Kidney (tissue), 14 donors: Measurements from ENCODE around the gene RAI1. TPM values are rescaled to one million over a fixed set of nuclear protein-coding genes. Genes with fewer than 3 reads are reported as not detected.

ENCODE experiments used
- DNase-seq, 5 donors: peaks; one replicate each; pipeline ENCODE4 v3.0.0-alpha.2; 2013 to 2020
- FAIRE-seq: peaks from 2 replicates; lab custom pipeline; 2012; peaks lifted over from hg19 to GRCh38; lab: Jason Lieb, UNC
- H3K27ac ChIP-seq, 2 donors: one replicate each; pipeline ENCODE4 v1.7.0; 2013; ENCODE audit warnings: low read depth in 2 of 2, low read length in 2 of 2, inconsistent platforms in 1 of 2
- H3K27me3 ChIP-seq: one replicate; pipeline ENCODE4 v1.7.1; 2013; ENCODE audit warnings: low read length, inconsistent platforms; ENCODE audit not compliant: control insufficient read depth, insufficient read depth
- H3K36me3 ChIP-seq, 3 donors: one replicate each; pipeline versions ENCODE4 v1.7.0 to v1.7.1; 2013; ENCODE audit warnings: low read length in 3 of 3, control low read depth in 1 of 3, inconsistent platforms in 1 of 3; ENCODE audit not compliant: insufficient read depth in 3 of 3, control insufficient read depth in 2 of 3
- H3K4me1 ChIP-seq, 3 donors: one replicate each; pipeline versions ENCODE4 v1.7.0 to v1.7.1; 2013; ENCODE audit warnings: low read length in 3 of 3, inconsistent platforms in 1 of 3, low read depth in 1 of 3; ENCODE audit not compliant: control insufficient read depth in 2 of 3, insufficient read depth in 2 of 3
- H3K4me3 ChIP-seq, 3 donors: one replicate each; pipeline versions ENCODE4 v1.7.0 to v1.8.1; 2013; ENCODE audit warnings: low read length in 3 of 3, control low read depth in 1 of 3, inconsistent platforms in 1 of 3
- H3K9ac ChIP-seq, 3 donors: one replicate each; pipeline versions ENCODE4 v1.7.0 to v1.7.1; 2013; ENCODE audit warnings: low read length in 3 of 3, control low read depth in 1 of 3, inconsistent platforms in 1 of 3
- H3K9me3 ChIP-seq, 3 donors: one replicate each; pipeline versions ENCODE4 v1.7.0 to v1.7.1; 2013; ENCODE audit warnings: low read length in 3 of 3, control low read depth in 1 of 3, inconsistent platforms in 1 of 3; ENCODE audit not compliant: control insufficient read depth in 2 of 3, insufficient read depth in 1 of 3
- CTCF ChIP-seq: IDR thresholded peaks from 3 replicates; pipeline ENCODE4 v1.5.1; 2012; ENCODE audit warnings: mild to moderate bottlenecking, moderate library complexity, borderline replicate concordance; ENCODE audit not compliant: insufficient read depth; ENCODE audit errors: extremely low read depth
- intact Hi-C: fragments of 100-400 bp; cut with DNase I; formaldehyde crosslinking; loops from one replicate; pipeline ENCODE4 v1.11.1; 2022
- polyA plus RNA-seq: library from polyadenylated mRNA; stranded (reverse); fragments of 350-450 nt; fragmentation: Illumina TruSeq; extraction: RNeasy Lipid Tissue Mini Kit (QIAGEN cat#74804); gene quantifications from one replicate; pipeline ENCODE4 v1.2.3, GENCODE V29; 2014; ENCODE audit warnings: low read depth, low replicate concordance; ENCODE audit not compliant: insufficient read depth
- total RNA-seq: library from RNA; stranded (reverse); fragmentation: NEBNext Ultra II Directional; extraction: Animal tissue kit (Norgen Biotek cat#: 25700); gene quantifications from one replicate; pipeline ENCODE4 v1.2.1, GENCODE V29; 2021
- donor health status: control.
- donor health status: control.
- donor health status: control.
- donor health status: control.
- donor health status: control.
- donor health status: DM: yes; HTN: yes; CAD: no.
- donor health status: Normal renal cell carcinoma (clear cell type).

The RAI1 gene
- total and polyA plus RNA-seq, 2 donors from 2014 or later = 6.7 to 50.5 TPM

GRCh38 chr17:17725011-17725751, 43.9 kb downstream of the RAI1 start:
- H3K4me3 ChIP-seq = peak overlapping the region in 1 of 3 donors; percentile 36
- H3K36me3 ChIP-seq = no peaks in the 10 kb centered on the region
- no peak overlapping the region for H3K9ac ChIP-seq
- FAIRE-seq (no peak), DNase-seq (peak in 4 of 5 donors; percentile 87 to 89 (median 88))
- TF ChIP-seq CTCF = no peak
- peaks cover 0 to 16% (median 9%) of the 10 kb centered on the region in 3 donors for H3K4me1 ChIP-seq
- no peaks in the 10 kb centered on the region for H3K9me3 ChIP-seq
- H3K27ac ChIP-seq = peak overlapping the region in 1 of 2 donors; percentile 58
- H3K27me3 ChIP-seq = no peaks in the 10 kb centered on the region
- intact Hi-C loops = no loop called here

- Histone ChIP-seq H3K4me1 (peaks cover 0 to 12% (median 9%) of the 10 kb centered on the region in 3 donors), H3K9ac (no peak overlapping the region), H3K27me3 (no peaks in the 10 kb centered on the region), H3K27ac (peak overlapping the region in 1 of 2 donors; percentile 40), H3K36me3 (no peaks in the 10 kb centered on the region), H3K4me3 (no peak overlapping the region), H3K9me3 (no peaks in the 10 kb centered on the region)
- DNase-seq (peak in 3 of 5 donors; percentile 35 to 72 (median 57)), FAIRE-seq (no peak)
- intact Hi-C loops = no loop called here
- no peak for TF ChIP-seq CTCF
Observed at GRCh38 chr17:17725752-17726457, 44.6 kb downstream of the RAI1 start.

- no peak for FAIRE-seq
Observed at GRCh38 chr17:17726458-17727060, 45.3 kb downstream of the RAI1 start.

More at GRCh38 chr17:17726458-17727060, 45.3 kb downstream of the RAI1 start:
- Histone ChIP-seq H3K4me1 (peaks cover 0 to 12% (median 9%) of the 10 kb centered on the region in 3 donors), H3K9me3 (no peaks in the 10 kb centered on the region), H3K27ac (no peak overlapping the region), H3K9ac (no peak overlapping the region), H3K4me3 (no peak overlapping the region), H3K36me3 (no peaks in the 10 kb centered on the region), H3K27me3 (no peaks in the 10 kb centered on the region)
- no peak for TF ChIP-seq CTCF
- intact Hi-C loops = no loop called here
- DNase-seq = no peak
